A549 (cell line): ENCODE data around the gene BCORL1. TPM values are rescaled to one million over a fixed set of nuclear protein-coding genes. Genes with fewer than 3 reads are reported as not detected.

Experiments
- ATAC-seq, 2 experiments: fragments of 200-7000 bp in 1 of 2; fragments of >200 bp in 1 of 2; cut with Nextera tagmentation in 1 of 2; cut with Tn5 transposase in 1 of 2; 3 replicates each; pipeline versions ENCODE4 v1.8.0 to v1.9.1; 2018 to 2020; ENCODE audit warnings: mild to moderate bottlenecking in 1 of 2, moderate library complexity in 1 of 2
- CTCF ChIA-PET: fragments of 300-600 bp; sonication (Branson Sonifier 250); formaldehyde crosslinking; extraction: SDS; loops from one replicate; lab custom pipeline; 2021; ENCODE audit warnings: antibody characterized with exemption, inconsistent platforms; lab: Yijun Ruan, JAX
- POLR2A ChIA-PET: fragments of 350-600 bp; formaldehyde crosslinking; extraction: SDS; loops from one replicate; lab custom pipeline; 2021; ENCODE audit warnings: antibody characterized with exemption, inconsistent platforms; lab: Yijun Ruan, JAX
- DNase-seq, 2 experiments: peaks; one replicate each; pipeline versions ENCODE4 v3.0.0 to v3.0.0-alpha.2; 2011 to 2016; ENCODE audit warnings: low read depth in 1 of 2, low spot score in 1 of 2
- FAIRE-seq: peaks from 2 replicates; lab custom pipeline; 2011; peaks lifted over from hg19 to GRCh38; lab: Jason Lieb, UNC
- H3K27ac ChIP-seq, 2 experiments: fragments of >200 bp; sonication (Bioruptor Twin); formaldehyde crosslinking; 3 replicates each; pipeline ENCODE4 v1.5.1; 2016 to 2017
- H3K4me1 ChIP-seq: fragments of >200 bp; sonication (Bioruptor Twin); formaldehyde crosslinking; 3 replicates; pipeline ENCODE4 v1.6.1; 2016
- H3K4me2 ChIP-seq: fragments of >200 bp; sonication (Bioruptor Twin); formaldehyde crosslinking; 3 replicates; pipeline ENCODE4 v1.6.1; 2016
- H3K4me3 ChIP-seq: fragments of >200 bp; sonication (Bioruptor Twin); formaldehyde crosslinking; 3 replicates; pipeline ENCODE4 v1.5.1; 2016
- H3K9me3 ChIP-seq: fragments of >200 bp; sonication (Bioruptor Twin); formaldehyde crosslinking; 3 replicates; pipeline ENCODE4 v1.6.1; 2016
- BCL3 ChIP-seq: fragments of >200 bp; sonication (Bioruptor Twin); formaldehyde crosslinking; IDR thresholded peaks from 3 replicates; pipeline ENCODE4 v1.6.1; 2016
- CEBPB ChIP-seq, 2 experiments: fragments of >200 bp in 1 of 2; sonication (Bioruptor Twin) in 1 of 2; formaldehyde crosslinking in 1 of 2; IDR thresholded peaks; 2 replicates each; pipeline ENCODE4 v1.6.1; 2012 to 2016
- CHD2 ChIP-seq: fragments of 150-350 bp; IDR thresholded peaks from 2 replicates; pipeline ENCODE4 v1.6.1; 2014; ENCODE audit warnings: low read length; ENCODE audit not compliant: partially characterized antibody
- CHD4 ChIP-seq: fragments of 200-600 bp; sonication (generic); IDR thresholded peaks from 2 replicates; pipeline ENCODE4 v1.6.1; 2016; ENCODE audit warnings: antibody characterized with exemption, mild to moderate bottlenecking, borderline replicate concordance
- EHF ChIP-seq: fragments of 250-450 bp; sonication (Bioruptor Pico); IDR thresholded peaks from 2 replicates; pipeline ENCODE4 v1.5.0; 2020; ENCODE audit warnings: mild to moderate bottlenecking
- EHMT2 ChIP-seq: fragments of 200-600 bp; sonication (generic); IDR thresholded peaks from 2 replicates; pipeline ENCODE4 v1.6.1; 2016; ENCODE audit warnings: antibody characterized with exemption, low read depth, mild to moderate bottlenecking, moderate library complexity
- FOSB ChIP-seq: fragments of 250-450 bp; sonication (Bioruptor Pico); IDR thresholded peaks from 2 replicates; pipeline ENCODE4 v1.5.0; 2020; ENCODE audit warnings: mild to moderate bottlenecking, moderate library complexity
- FOSL2 ChIP-seq, 2 experiments: fragments of 450-650 bp in 1 of 2; fragments of >200 bp in 1 of 2; sonication (Bioruptor Twin) in 1 of 2; formaldehyde crosslinking; IDR thresholded peaks; 2 replicates each; pipeline versions ENCODE4 v1.5.0 to v1.6.1; 2016 to 2020; ENCODE audit warnings: mild to moderate bottlenecking in 1 of 2, moderate library complexity in 1 of 2
- FOXS1 ChIP-seq: fragments of 250-450 bp; sonication (Bioruptor Pico); IDR thresholded peaks from 2 replicates; pipeline ENCODE4 v1.5.0; 2020; ENCODE audit warnings: mild to moderate bottlenecking, moderate library complexity
- HEYL ChIP-seq: fragments of 250-450 bp; sonication (Bioruptor Pico); IDR thresholded peaks from 2 replicates; pipeline ENCODE4 v1.8.0; 2021; ENCODE audit warnings: mild to moderate bottlenecking, moderate library complexity
- HMGXB4 ChIP-seq: fragments of 250-450 bp; sonication (Bioruptor Pico); IDR thresholded peaks from 2 replicates; pipeline ENCODE4 v1.5.0; 2021; ENCODE audit warnings: mild to moderate bottlenecking, moderate library complexity, borderline replicate concordance
- HOXB5 ChIP-seq: fragments of 250-450 bp; sonication (Bioruptor Pico); IDR thresholded peaks from 2 replicates; pipeline ENCODE4 v1.5.0; 2020; ENCODE audit warnings: mild to moderate bottlenecking, moderate library complexity
- JUNB ChIP-seq: fragments of >200 bp; sonication (Bioruptor Twin); formaldehyde crosslinking; IDR thresholded peaks from 2 replicates; pipeline ENCODE4 v1.6.1; 2016
- KDM1A ChIP-seq: fragments of 200-600 bp; sonication (generic); IDR thresholded peaks from 2 replicates; pipeline ENCODE4 v1.6.1; 2016; ENCODE audit warnings: low read depth, mild to moderate bottlenecking
- MAZ ChIP-seq: fragments of 150-350 bp; IDR thresholded peaks from 2 replicates; pipeline ENCODE4 v1.6.1; 2014; ENCODE audit warnings: antibody characterized with exemption, low read depth, low read length, borderline replicate concordance
- MYC ChIP-seq: IDR thresholded peaks from 2 replicates; pipeline ENCODE4 v1.6.1; 2012; ENCODE audit warnings: mild to moderate bottlenecking, inconsistent platforms, low read length, improper control_type of control experiment, borderline replicate concordance
- NPAS2 ChIP-seq: fragments of 250-450 bp; sonication (Bioruptor Pico); IDR thresholded peaks from 2 replicates; pipeline ENCODE4 v1.8.0; 2022; ENCODE audit warnings: mild to moderate bottlenecking, moderate library complexity, borderline replicate concordance
- POLR2A ChIP-seq: IDR thresholded peaks from 2 replicates; pipeline ENCODE4 v1.6.1; 2012; ENCODE audit warnings: mild to moderate bottlenecking, low read length
- POLR2AphosphoS2 ChIP-seq: conservative IDR thresholded peaks from 2 replicates; pipeline ENCODE4 v1.6.1; 2012; ENCODE audit warnings: low read length, improper control_type of control experiment, inconsistent platforms
- RARB ChIP-seq: fragments of 250-450 bp; sonication (Bioruptor Pico); IDR thresholded peaks from 2 replicates; pipeline ENCODE4 v1.8.0; 2021; ENCODE audit warnings: mild to moderate bottlenecking, moderate library complexity
- RCOR1 ChIP-seq: fragments of 150-350 bp; IDR thresholded peaks from 2 replicates; pipeline ENCODE4 v1.6.1; 2014; ENCODE audit warnings: antibody characterized with exemption, low read length, low read depth
- REST ChIP-seq: fragments of 200-600 bp; sonication (generic); IDR thresholded peaks from 2 replicates; pipeline ENCODE4 v1.6.1; 2016; ENCODE audit warnings: antibody characterized with exemption, mild to moderate bottlenecking, moderate library complexity
- RFX5 ChIP-seq: fragments of 450-650 bp; IDR thresholded peaks from 2 replicates; pipeline ENCODE4 v1.7.1; 2014; ENCODE audit warnings: antibody characterized with exemption, mild to moderate bottlenecking, moderate library complexity
- RNF2 ChIP-seq: fragments of 200-600 bp; sonication (generic); IDR thresholded peaks from 2 replicates; pipeline ENCODE4 v1.6.1; 2016; ENCODE audit warnings: low read depth, mild to moderate bottlenecking, antibody characterized with exemption, moderate library complexity, borderline replicate concordance
- SREBF2 ChIP-seq: fragments of 450-650 bp; IDR thresholded peaks from 2 replicates; pipeline ENCODE4 v1.6.1; 2014; ENCODE audit warnings: mild to moderate bottlenecking, moderate library complexity
- TFCP2L1 ChIP-seq: fragments of 250-450 bp; sonication (Bioruptor Pico); IDR thresholded peaks from 2 replicates; pipeline ENCODE4 v1.5.0; 2021; ENCODE audit warnings: mild to moderate bottlenecking
- ZC3H11A ChIP-seq: fragments of 450-650 bp; IDR thresholded peaks from 2 replicates; pipeline ENCODE4 v1.6.1; 2014; ENCODE audit warnings: antibody characterized with exemption, mild to moderate bottlenecking
- ZNF302 ChIP-seq: fragments of 250-450 bp; sonication (Bioruptor Pico); IDR thresholded peaks from 2 replicates; pipeline ENCODE4 v1.9.0; 2021; ENCODE audit warnings: inconsistent platforms, mild to moderate bottlenecking, moderate library complexity
- WGBS: methylation state at CpG from one replicate; pipeline ENCODE4 v1.1.6; 2017; ENCODE audit errors: missing lambda C conversion rate; 5-methylcytosine and 5-hydroxymethylcytosine counted together
- polyA plus RNA-seq, 4 experiments: library from polyadenylated mRNA; depleted of rRNA in 3 of 4; stranded (reverse); fragments of >200 nt; fragmentation: RNase III in 1 of 4; extraction: RNeasy Plus Mini Kit Qiagen cat#74134 plus additional on column Dnase treatment in 1 of 4; gene quantifications; 2 replicates in 3 of 4; 3 replicates in 1 of 4; pipeline ENCODE4 v1.2.3, GENCODE V29; 2011 to 2017

BCORL1 gene
- polyA plus RNA-seq, 2 of the 4 experiments (the other 2 are of a cell fraction), result 1.4 to 6.1 TPM

- TF ChIP-seq MYC (no peak), EHF (CRISPR knock-in tag) (no peak), RNF2 (no peak)
Observed at GRCh38 chrX:130048686-130049222, 66.3 kb downstream of the BCORL1 start (continued).

- Histone ChIP-seq H3K4me2 (no peak overlapping the region), H3K27ac (no peak overlapping the region), H3K9me3 (no peaks in the 10 kb centered on the region), H3K4me1 (no peaks in the 10 kb centered on the region), H3K4me3 (no peak overlapping the region)
- ChIA-PET POLR2A (no interaction called here), CTCF (interaction anchor here (0.8 kb wide), 1 partner anchor 89 kb away, joined by 3 read pairs; no protein-coding TSS in a partner anchor)
- TF ChIP-seq FOXS1 (CRISPR knock-in tag), result no peak
- no peak for TF ChIP-seq KDM1A
- no peak for TF ChIP-seq CHD2
- TF ChIP-seq SREBF2, result no peak
- no peak for TF ChIP-seq HOXB5 (CRISPR knock-in tag)
- TF ChIP-seq MAZ, result no peak
- TF ChIP-seq FOSL2 (IDR thresholded peaks at IDR 0.05), result no peak
- TF ChIP-seq FOSL2 (CRISPR knock-in tag; IDR thresholded peaks at IDR 0.05), result no peak
- TF ChIP-seq ZNF302 (CRISPR knock-in tag), result no peak
- no peak for TF ChIP-seq EHF (CRISPR knock-in tag)
- no peak for TF ChIP-seq POLR2AphosphoS2
- TF ChIP-seq RFX5, result no peak
- TF ChIP-seq EHMT2, result no peak
- TF ChIP-seq CHD4, result no peak
- no peak for TF ChIP-seq RARB (CRISPR knock-in tag)
- DNase-seq (no peak), ATAC-seq (no peak), FAIRE-seq (no peak)
- 95% methylated on average over 8 of the region's 8 CpGs for WGBS
Observed at GRCh38 chrX:130049821-130050220, 67.4 kb downstream of the BCORL1 start.

GRCh38 chrX:130051176-130051845 lies 68.9 kb downstream of the BCORL1 start:
- CTCF ChIA-PET, result interaction anchor here (1.3 kb wide), 1 partner anchor 10 kb away, joined by 6 read pairs; no protein-coding TSS in a partner anchor
- no peak for TF ChIP-seq EHMT2
- no peak for TF ChIP-seq ZC3H11A
- TF ChIP-seq JUNB, result no peak
- no peak for TF ChIP-seq CEBPB (IDR thresholded peaks at IDR 0.05)
- no peak for TF ChIP-seq POLR2A
- no peak for TF ChIP-seq REST
- no peak for TF ChIP-seq TFCP2L1
- no peak for TF ChIP-seq POLR2AphosphoS2
- no peak for TF ChIP-seq BCL3
- no peak for TF ChIP-seq HMGXB4 (CRISPR knock-in tag)
- no peak for TF ChIP-seq HEYL (CRISPR knock-in tag)
- TF ChIP-seq MAZ, result no peak
- TF ChIP-seq NPAS2 (CRISPR knock-in tag), result no peak
- TF ChIP-seq MYC, result no peak
- no peak for TF ChIP-seq RFX5
- TF ChIP-seq RCOR1, result no peak
- TF ChIP-seq FOXS1 (CRISPR knock-in tag), result no peak
- TF ChIP-seq FOSB (CRISPR knock-in tag), result no peak

More at GRCh38 chrX:130051176-130051845, 68.9 kb downstream of the BCORL1 start:
- Histone ChIP-seq H3K4me1 (no peaks in the 10 kb centered on the region), H3K9me3 (no peaks in the 10 kb centered on the region), H3K4me2 (no peak overlapping the region), H3K27ac (no peak overlapping the region), H3K4me3 (no peak overlapping the region)
- 89% methylated on average over 11 of the region's 12 CpGs for WGBS
- FAIRE-seq (no peak), ATAC-seq (no peak), DNase-seq (no peak)
- POLR2A ChIA-PET, result no interaction called here
